Measurements from ENCODE around the gene SMARCAL1. TPM values are rescaled to one million over a fixed set of nuclear protein-coding genes. Genes with fewer than 3 reads are reported as not detected.

Gene SMARCAL1
- total RNA-seq, 1 experiment from 2014 or later, result 26.4 TPM

- H3K4me1 ChIP-seq (ENCODE audit: control insufficient read depth, insufficient read depth, low read length), result no peaks in the 10 kb centered on the region
- no TSS peak for BruUV-seq (replicated peaks)
- DNase-seq (ENCODE audit: low read depth, low spot score) (no peak), ATAC-seq (no peak)
- in situ Hi-C loops (cut with HindIII; ENCODE audit: low pct_unique_long_range_greater_than_20kb, low sequenced_read_pairs), result no loop called here
- ChIA-PET CTCF (no interaction called here), POLR2A (no interaction called here)
- H3K36me3 ChIP-seq (ENCODE audit: control insufficient read depth, insufficient read depth, low read length), result no peaks in the 10 kb centered on the region; the same call in none of the 2 replicates
- no peaks in the 10 kb centered on the region for H3K27me3 ChIP-seq (ENCODE audit: control insufficient read depth, insufficient read depth, low read length)
- TF ChIP-seq REST (IDR thresholded peaks at IDR 0.05; ENCODE audit: insufficient read depth in 1 of 2, low read depth in 2 of 2, low read length in 1 of 2), result no peak
- no peak for TF ChIP-seq CTCF (IDR thresholded peaks at IDR 0.05)
- TF ChIP-seq POLR2AphosphoS5 (IDR thresholded peaks at IDR 0.05; ENCODE audit: low read depth, low read length), result no peak
- no peak for TF ChIP-seq SIN3A (IDR thresholded peaks at IDR 0.05; ENCODE audit: borderline replicate concordance, insufficient read depth, low read depth, low read length)
- no peak for TF ChIP-seq TCF7L2 (IDR thresholded peaks at IDR 0.05; ENCODE audit: low read depth, low read length)
- H3K27ac ChIP-seq (ENCODE audit: low read length), result no peak overlapping the region
- peaks cover 6% of the 10 kb centered on the region; the same call in 1 of the 2 replicates for H3K9me3 ChIP-seq (ENCODE audit: control insufficient read depth, insufficient read depth, low read depth, low read length)
- intact Hi-C loops (cut with micrococcal nuclease; ENCODE audit: unreplicated experiment), result no loop called here
- H3K4me3 ChIP-seq (ENCODE audit: low read depth in 2 of 2, low read length in 2 of 2), result no peak overlapping the region
Measured at GRCh38 chr2:216428618-216429350, 16.5 kb downstream of the SMARCAL1 start.

- TF ChIP-seq REST (IDR thresholded peaks at IDR 0.05; ENCODE audit: insufficient read depth in 1 of 2, low read depth in 2 of 2, low read length in 1 of 2) (no peak), TCF7L2 (IDR thresholded peaks at IDR 0.05; ENCODE audit: low read depth, low read length) (no peak), CTCF (IDR thresholded peaks at IDR 0.05) (no peak), SIN3A (IDR thresholded peaks at IDR 0.05; ENCODE audit: borderline replicate concordance, insufficient read depth, low read depth, low read length) (no peak), POLR2AphosphoS5 (IDR thresholded peaks at IDR 0.05; ENCODE audit: low read depth, low read length) (no peak)
- H3K27me3 ChIP-seq (ENCODE audit: control insufficient read depth, insufficient read depth, low read length), result no peaks in the 10 kb centered on the region
- DNase-seq (ENCODE audit: low read depth, low spot score) (no peak), ATAC-seq (no peak)
- CTCF ChIA-PET, result no interaction called here
- no peaks in the 10 kb centered on the region for H3K9me3 ChIP-seq (ENCODE audit: control insufficient read depth, insufficient read depth, low read depth, low read length)
- no TSS peak for BruUV-seq (replicated peaks)
- H3K27ac ChIP-seq (ENCODE audit: low read length), result no peak overlapping the region
- H3K4me1 ChIP-seq (ENCODE audit: control insufficient read depth, insufficient read depth, low read length), result no peaks in the 10 kb centered on the region
- intact Hi-C loops (cut with micrococcal nuclease; ENCODE audit: unreplicated experiment), result no loop called here
- H3K36me3 ChIP-seq (ENCODE audit: control insufficient read depth, insufficient read depth, low read length), result no peaks in the 10 kb centered on the region
- POLR2A ChIA-PET, result no interaction called here
- no peak overlapping the region for H3K4me3 ChIP-seq (ENCODE audit: low read depth in 2 of 2, low read length in 2 of 2)
- in situ Hi-C loops (cut with HindIII; ENCODE audit: low pct_unique_long_range_greater_than_20kb, low sequenced_read_pairs), result no loop called here
Measured at GRCh38 chr2:216429428-216429827, 17.1 kb downstream of the SMARCAL1 start.
